HUES6 (cell line): Measurements from ENCODE around the gene SOX14.

Experiments used
- H3K27ac ChIP-seq: 2 replicates; pipeline ENCODE4 v1.7.0; 2013; ENCODE audit warnings: low read depth, mild to moderate bottlenecking, low read length, inconsistent platforms
- H3K27me3 ChIP-seq: 2 replicates; pipeline ENCODE4 v1.6.1; 2013; ENCODE audit warnings: low read length; ENCODE audit not compliant: control insufficient read depth, insufficient read depth
- H3K36me3 ChIP-seq: 2 replicates; pipeline ENCODE4 v1.6.1; 2013; ENCODE audit warnings: low read length; ENCODE audit not compliant: control insufficient read depth, insufficient read depth
- H3K4me1 ChIP-seq: 2 replicates; pipeline ENCODE4 v1.6.1; 2013; ENCODE audit warnings: low read length; ENCODE audit not compliant: control insufficient read depth, insufficient read depth
- H3K4me3 ChIP-seq: 2 replicates; pipeline ENCODE4 v1.5.1; 2013; ENCODE audit warnings: low read depth, low read length
- H3K9ac ChIP-seq: one replicate; pipeline ENCODE4 v1.6.1; 2013; ENCODE audit warnings: mild to moderate bottlenecking, low read length
- H3K9me3 ChIP-seq: 2 replicates; pipeline ENCODE4 v1.6.1; 2013; ENCODE audit warnings: low read depth, low read length; ENCODE audit not compliant: control insufficient read depth, insufficient read depth

Gene SOX14

GRCh38 chr3:137792626-137793271, 28.6 kb downstream of the SOX14 start:
- H3K9ac ChIP-seq: no peak overlapping the region
- no peak overlapping the region for H3K4me3 ChIP-seq
- H3K4me1 ChIP-seq: peaks cover 7% of the 10 kb centered on the region; the same call in 1 of the 2 replicates
- H3K27ac ChIP-seq: no peak overlapping the region
- H3K9me3 ChIP-seq: no peaks in the 10 kb centered on the region
- H3K36me3 ChIP-seq: no peaks in the 10 kb centered on the region
- H3K27me3 ChIP-seq: no peaks in the 10 kb centered on the region

GRCh38 chr3:137796993-137797392, 32.9 kb downstream of the SOX14 start:
- peaks cover 6% of the 10 kb centered on the region; the same call in 1 of the 2 replicates for H3K27me3 ChIP-seq
- H3K4me3 ChIP-seq: no peak overlapping the region
- no peak overlapping the region for H3K9ac ChIP-seq
- peaks cover 15% of the 10 kb centered on the region; the same call in 1 of the 2 replicates for H3K4me1 ChIP-seq
- no peaks in the 10 kb centered on the region for H3K36me3 ChIP-seq
- no peak overlapping the region for H3K27ac ChIP-seq
- H3K9me3 ChIP-seq: no peaks in the 10 kb centered on the region

- Histone ChIP-seq H3K4me1 (peaks cover 9% of the 10 kb centered on the region), H3K4me3 (no peak overlapping the region), H3K27ac (no peak overlapping the region), H3K36me3 (no peaks in the 10 kb centered on the region), H3K9ac (no peak overlapping the region), H3K9me3 (peaks cover 10% of the 10 kb centered on the region; the same call in 1 of the 2 replicates), H3K27me3 (peaks cover 6% of the 10 kb centered on the region; the same call in 1 of the 2 replicates)
These were observed 39.1 kb downstream of the SOX14 start for GRCh38 chr3:137803215-137803614.

- Histone ChIP-seq H3K27me3 (no peaks in the 10 kb centered on the region), H3K4me3 (no peak overlapping the region), H3K36me3 (no peaks in the 10 kb centered on the region), H3K4me1 (peaks cover 28% of the 10 kb centered on the region), H3K9me3 (peaks cover 9% of the 10 kb centered on the region; the same call in 1 of the 2 replicates), H3K27ac (no peak overlapping the region), H3K9ac (no peak overlapping the region)
These were observed 43.9 kb downstream of the SOX14 start for GRCh38 chr3:137807998-137808397.

- Histone ChIP-seq H3K36me3 (no peaks in the 10 kb centered on the region), H3K27me3 (no peaks in the 10 kb centered on the region), H3K27ac (no peak overlapping the region), H3K9me3 (no peaks in the 10 kb centered on the region), H3K9ac (no peak overlapping the region), H3K4me3 (no peak overlapping the region), H3K4me1 (peaks cover 28% of the 10 kb centered on the region)
These were observed 45.4 kb downstream of the SOX14 start for GRCh38 chr3:137809509-137809908.

- Histone ChIP-seq H3K27ac (0 out of 2 replicates have a peak overlapping the region, but pooled peaks have one; percentile 64), H3K4me3 (peak overlapping the region; percentile 15), H3K27me3 (no peaks in the 10 kb centered on the region), H3K9ac (no peak overlapping the region), H3K36me3 (no peaks in the 10 kb centered on the region), H3K9me3 (no peaks in the 10 kb centered on the region), H3K4me1 (peaks cover 28% of the 10 kb centered on the region)
These were observed 47.9 kb downstream of the SOX14 start for GRCh38 chr3:137812023-137812422.

GRCh38 chr3:137815251-137815650, 51.1 kb downstream of the SOX14 start:
- Histone ChIP-seq H3K4me1 (peaks cover 17% of the 10 kb centered on the region), H3K4me3 (no peak overlapping the region)

More at GRCh38 chr3:137815251-137815650, 51.1 kb downstream of the SOX14 start:
- Histone ChIP-seq H3K27ac (no peak overlapping the region), H3K36me3 (no peaks in the 10 kb centered on the region), H3K9ac (no peak overlapping the region), H3K9me3 (no peaks in the 10 kb centered on the region), H3K27me3 (no peaks in the 10 kb centered on the region)
